H1 (cell line): Measurements from ENCODE around the gene OPCML. TPM values are rescaled to one million over a fixed set of nuclear protein-coding genes. Genes with fewer than 3 reads are reported as not detected.

ENCODE experiments used
- polyA plus RNA-seq, 7 experiments: library from polyadenylated mRNA; depleted of rRNA in 3 of 7; stranded (reverse) in 5 of 7; unstranded in 2 of 7; fragments of >200 nt in 5 of 7; fragments of 200-250 nt in 2 of 7; gene quantifications; 1 replicate in 5 of 7; 2 replicates in 1 of 7; 4 replicates in 1 of 7; pipeline versions ENCODE4 v1.2.1 to v1.2.3, GENCODE V29; 2011 to 2013; ENCODE audit warnings: missing spikeins in 2 of 7, mixed read lengths in 2 of 7
- small RNA-seq: library from polyadenylated mRNA; stranded (forward); fragments of <200 nt; extraction: miRNeasy Mini kit (QIAGEN cat#:217004); gene quantifications from one replicate; pipeline ENCODE3, GENCODE V24; 2013; ENCODE audit not compliant: insufficient read depth
- total RNA-seq: library from RNA; stranded (reverse); fragmentation: NEBNext Ultra II Directional; extraction: Animal tissue kit (Norgen Biotek cat#: 25700); gene quantifications from 2 replicates; pipeline ENCODE4 v1.2.1, GENCODE V29; 2021

Gene OPCML
- total and polyA plus RNA-seq, 2 of the 8 experiments (the other 6 are each of a cell fraction or from before 2014, with no cell fraction given), result 2.3 to 3.1 TPM

Small RNA genes lying within 50 kb of the gene (small RNA-seq; reads per million reads assigned to genes)
- not detected for gene RF00026
